NCI-H146 treated with DMSO at 0.1 percent for 48 hours (cell line): ENCODE results near the gene DPPA5.
"Not testable (repeated sequence)": the region's sequence is repeated elsewhere in the genome, so short reads cannot be mapped to it uniquely, and the experiment has no call there.

Experiments
- DNase-seq: peaks from one replicate; lab custom pipeline; 2025; ENCODE audit not compliant: unreplicated experiment; lab: John Stamatoyannopoulos, UW

Gene DPPA5

DNA sequence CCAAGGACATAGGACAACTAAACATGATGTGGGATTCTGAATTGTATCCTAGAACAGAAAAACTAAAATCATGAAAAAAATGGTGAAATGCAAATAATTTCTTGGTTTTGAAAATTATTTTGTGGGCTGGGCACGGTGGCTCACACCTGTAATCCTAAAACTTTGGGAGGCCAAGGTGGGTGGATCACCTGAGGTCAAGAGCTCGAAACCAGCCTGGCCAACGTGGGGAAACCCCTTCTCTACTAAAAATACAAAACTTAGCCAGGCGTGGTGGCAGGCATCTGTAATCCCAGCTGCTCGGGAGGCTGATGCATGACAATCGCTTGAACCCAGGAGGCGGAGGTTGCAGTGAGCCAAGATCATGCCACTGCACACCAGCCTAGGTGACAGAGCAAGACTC lies 50.3 kb downstream of the DPPA5 start:
- not testable (repeated sequence) for DNase-seq
